PC-9 (cell line): ENCODE data around the gene S100A14. TPM values are rescaled to one million over a fixed set of nuclear protein-coding genes. Genes with fewer than 3 reads are reported as not detected.

Experiments
- BruUV-seq: library from RNA; stranded (reverse); fragments of 400-500 nt; replicated peaks from 2 replicates; lab custom pipeline; 2021; lab: Mats Ljungman, UMichigan
- CTCF ChIA-PET: fragments of 300-600 bp; sonication (Branson Sonifier 250); formaldehyde crosslinking; loops from one replicate; lab custom pipeline; 2022; ENCODE audit warnings: antibody characterized with exemption; lab: Charles Lee
- POLR2A ChIA-PET: fragments of 300-600 bp; sonication (Branson Sonifier 250); formaldehyde crosslinking; loops from one replicate; lab custom pipeline; 2022; ENCODE audit warnings: antibody characterized with exemption; ENCODE audit not compliant: unreplicated experiment; lab: Charles Lee
- DNase-seq, 2 experiments: peaks; one replicate each; pipeline versions ENCODE4 v3.0.0 to v3.0.0-alpha.2; 2015 to 2022; ENCODE audit warnings: mixed read lengths in 1 of 2
- H2AFZ ChIP-seq: fragments of 200-600 bp; sonication (generic); 2 replicates; pipeline ENCODE4 v1.8.1; 2017; ENCODE audit warnings: antibody characterized with exemption
- H3F3A ChIP-seq: fragments of 200-600 bp; sonication (generic); 2 replicates; pipeline ENCODE4 v1.8.1; 2017; ENCODE audit warnings: antibody characterized with exemption, mild to moderate bottlenecking, low read depth; ENCODE audit not compliant: insufficient read depth
- H3K27ac ChIP-seq: fragments of 200-600 bp; sonication (generic); 2 replicates; pipeline ENCODE4 v1.6.1; 2016; ENCODE audit warnings: mixed run types
- H3K27me3 ChIP-seq: fragments of 200-600 bp; sonication (generic); 2 replicates; pipeline ENCODE4 v1.6.1; 2016; ENCODE audit warnings: low read depth, mixed run types; ENCODE audit not compliant: insufficient read depth
- H3K36me3 ChIP-seq: fragments of 200-600 bp; sonication (generic); 2 replicates; pipeline ENCODE4 v1.6.1; 2016; ENCODE audit warnings: low read depth, mixed run types
- H3K4me1 ChIP-seq: fragments of 200-600 bp; sonication (generic); replicated peaks from 2 replicates; pipeline ENCODE4 v1.6.1; 2016; ENCODE audit warnings: mixed run types; ENCODE audit not compliant: insufficient read depth
- H3K4me2 ChIP-seq: fragments of 200-600 bp; sonication (generic); 2 replicates; pipeline ENCODE4 v1.6.1; 2017; ENCODE audit warnings: mixed run types
- H3K4me3 ChIP-seq: fragments of 200-600 bp; sonication (generic); 2 replicates; pipeline ENCODE4 v1.6.1; 2016; ENCODE audit warnings: mixed run types
- H3K79me2 ChIP-seq: fragments of 200-600 bp; sonication (generic); 2 replicates; pipeline ENCODE4 v1.6.1; 2017; ENCODE audit warnings: low read depth, mixed run types
- H3K9me2 ChIP-seq: fragments of 200-600 bp; sonication (generic); 2 replicates; pipeline ENCODE4 v1.8.1; 2017; ENCODE audit warnings: mild to moderate bottlenecking; ENCODE audit not compliant: insufficient read depth
- H3K9me3 ChIP-seq: fragments of 200-600 bp; sonication (generic); 2 replicates; pipeline ENCODE4 v1.8.1; 2016; ENCODE audit warnings: low read depth; ENCODE audit not compliant: insufficient read depth
- H4K20me1 ChIP-seq: fragments of 200-600 bp; sonication (generic); 2 replicates; pipeline ENCODE4 v1.8.1; 2017; ENCODE audit not compliant: insufficient read depth
- CTCF ChIP-seq: fragments of 200-600 bp; sonication (generic); conservative IDR thresholded peaks from 2 replicates; pipeline ENCODE4 v1.6.1; 2017; ENCODE audit warnings: mixed run types, antibody characterized with exemption, mild to moderate bottlenecking, moderate library complexity
- EZH2 ChIP-seq: fragments of 200-600 bp; sonication (generic); IDR thresholded peaks from 2 replicates; pipeline ENCODE4 v1.8.0; 2017; ENCODE audit warnings: antibody characterized with exemption, low read depth
- intact Hi-C: fragments of 100-400 bp; cut with micrococcal nuclease; formaldehyde crosslinking; loops from one replicate; pipeline ENCODE4 v1.10.0; 2022; ENCODE audit not compliant: unreplicated experiment
- total RNA-seq: library from RNA; stranded (reverse); gene quantifications from 2 replicates; pipeline ENCODE4 v1.2.3, GENCODE V29; 2021

The S100A14 gene
- total RNA-seq, 1 experiment from 2014 or later, result 411 TPM

DNA sequence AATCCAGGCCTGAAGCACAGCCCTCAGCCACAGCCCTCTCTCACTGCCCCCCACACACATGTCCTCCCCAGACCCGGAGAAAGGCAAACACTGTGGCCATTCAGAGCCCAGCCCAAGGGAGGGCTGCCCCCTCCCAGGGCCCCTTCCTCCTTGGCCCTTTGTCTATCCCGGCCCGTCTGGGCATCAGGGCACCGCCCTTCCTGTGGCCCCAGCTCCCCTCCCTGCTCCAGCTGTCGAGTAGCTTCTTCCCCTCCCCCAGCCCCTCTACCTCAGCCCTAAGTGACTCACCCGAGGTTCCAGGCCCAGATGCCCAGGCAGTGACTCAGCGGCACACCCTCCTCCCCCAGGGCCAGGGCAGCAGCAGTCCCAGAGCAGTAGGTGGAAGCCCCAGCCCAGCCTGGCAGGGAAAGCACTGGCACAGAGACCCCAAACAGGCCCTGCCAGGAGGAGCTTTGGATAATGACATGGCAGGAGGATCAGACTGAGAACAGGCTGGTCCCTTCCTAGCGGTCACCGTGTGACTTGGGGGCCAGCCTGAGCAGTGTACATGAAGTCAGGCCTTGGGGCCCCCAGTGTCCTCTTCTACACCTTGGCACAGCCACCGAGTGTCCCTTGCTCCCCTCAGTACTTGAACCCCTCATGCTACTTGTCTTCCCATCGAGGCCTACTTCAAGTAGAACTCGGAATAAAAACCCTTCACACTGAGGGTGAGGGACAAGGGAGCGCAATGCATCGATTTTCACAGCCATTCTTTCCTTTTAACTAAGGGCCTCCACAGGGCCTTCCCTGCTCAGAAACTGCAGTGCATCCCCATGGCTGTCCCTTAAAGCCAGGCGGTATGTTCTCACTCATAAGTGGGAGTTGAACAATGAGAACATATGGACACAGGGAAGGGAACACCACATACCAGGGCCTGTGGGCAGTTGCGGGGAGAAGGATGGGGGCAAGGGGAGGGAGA lies 49.4 kb downstream of the S100A14 start:
- POLR2A ChIA-PET, result interaction anchor here (0.5 to 2.2 kb wide), 22 partner anchors 11 to 1630 kb away, joined by 3 to 26 read pairs (median 5); partner anchors contain the start of genes CHTOP, JTB, RPS27 and S100A14
- no peak for TF ChIP-seq EZH2
- TF ChIP-seq CTCF, result no peak

DNA sequence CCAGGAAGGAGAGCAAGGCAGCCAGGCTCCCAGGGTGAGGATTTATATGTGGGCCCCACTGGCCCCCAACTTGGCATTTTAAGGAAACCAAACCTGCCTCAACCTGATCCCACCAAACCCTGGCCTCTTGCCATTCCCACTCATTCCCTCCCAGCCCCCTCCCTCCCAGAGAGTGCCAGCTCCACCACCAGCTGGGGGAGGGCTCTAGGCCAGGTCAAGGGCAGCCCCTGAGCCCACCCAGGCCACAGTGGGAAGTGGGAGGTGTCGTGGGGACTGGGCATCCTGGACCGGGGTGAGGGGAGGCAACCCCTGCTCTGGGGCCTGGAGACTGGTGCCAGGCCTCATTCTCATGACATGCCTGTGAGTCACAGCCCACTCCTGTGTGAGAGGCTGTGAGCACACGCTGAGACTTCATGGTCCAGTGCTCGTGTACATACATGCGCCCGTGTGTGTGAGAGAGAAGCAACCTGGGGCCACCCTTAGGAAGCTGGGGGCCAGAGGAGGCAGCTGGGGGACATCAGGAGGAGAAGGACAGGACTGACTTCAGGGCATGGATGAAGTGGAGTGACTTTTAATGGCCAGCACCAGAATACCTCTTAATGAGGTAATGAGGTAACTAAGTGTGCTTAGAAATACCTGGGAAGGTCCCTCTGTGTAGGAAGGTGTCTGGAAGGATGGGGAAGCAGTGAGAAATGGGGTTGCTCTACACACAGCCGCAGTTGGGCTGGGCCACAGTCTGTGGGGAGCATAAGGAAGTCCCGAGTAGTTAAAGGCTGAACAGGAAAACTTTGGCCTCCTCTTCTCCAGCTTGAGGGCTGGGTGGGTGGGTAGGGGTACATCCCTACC lies 50.4 kb downstream of the S100A14 start, which contains the start of gene S100A2:
TSS of gene S100A2 (minus strand) at position 316 of the 846 bp plus-strand sequence. CDS start 1,967 bp downstream, outside the sequence.
- Histone ChIP-seq H4K20me1 (no peaks in the 10 kb centered on the region), H3K9me3 (no peaks in the 10 kb centered on the region), H2AFZ (no peak within 1 kb of the TSS), H3K27ac (peak within 1 kb of the TSS; percentile 97), H3K27me3 (no peaks in the 10 kb centered on the region), H3K4me1 (peaks cover 56% of the 10 kb centered on the region), H3K36me3 (no peaks in the 10 kb centered on the region), H3K9me2 (no peaks in the 10 kb centered on the region), H3F3A (peaks cover 40% of the 10 kb centered on the region), H3K4me3 (peak within 1 kb of the TSS; percentile 2; the same call in 1 of the 2 replicates), H3K79me2 (no peaks in the 10 kb centered on the region), H3K4me2 (peak within 1 kb of the TSS; percentile 72)
- POLR2A ChIA-PET, result interaction anchor here (0.5 to 2.2 kb wide), 18 partner anchors 20 to 619 kb away, joined by 3 to 26 read pairs (median 6); partner anchors contain the start of genes CHTOP, RPS27, S100A14 and S100A4
- CTCF ChIA-PET, result interaction anchor here (0.5 to 1.2 kb wide), 9 partner anchors 21 to 1475 kb away, joined by 3 to 6 read pairs (median 4); partner anchors contain the start of genes S100A13, S100A5 and S100A6
- intact Hi-C loops, result loop anchor here (2.0 to 10.0 kb wide), 4 partner anchors 17 to 422 kb away; partner anchors contain the start of genes CREB3L4, RAB13, S100A3 and SLC39A1
- no TSS peak for BruUV-seq
- no peak for TF ChIP-seq EZH2
- no peak for TF ChIP-seq CTCF
- peak; percentile 65 to 86 for DNase-seq

More for the DNA sequence above, 49.4 kb downstream of the S100A14 start:
- CTCF ChIA-PET, result interaction anchor here (0.5 to 1.2 kb wide), 9 partner anchors 22 to 1474 kb away, joined by 3 to 6 read pairs (median 4); partner anchors contain the start of genes S100A13, S100A5 and S100A6
- no peak overlapping the region for H2AFZ ChIP-seq
- H3F3A ChIP-seq, result peaks cover 34% of the 10 kb centered on the region
- H3K9me3 ChIP-seq, result no peaks in the 10 kb centered on the region
- H3K27ac ChIP-seq, result peak overlapping the region; percentile 97
- H3K4me2 ChIP-seq, result peak overlapping the region; percentile 72
- TSS peak; percentile 82 for BruUV-seq
- intact Hi-C loops, result loop anchor here (2.0 to 10.0 kb wide), 4 partner anchors 18 to 421 kb away; partner anchors contain the start of genes CREB3L4, RAB13, S100A3 and SLC39A1
- H3K4me3 ChIP-seq, result peak overlapping the region; percentile 34; the same call in 1 of the 2 replicates
- peaks cover 56% of the 10 kb centered on the region for H3K4me1 ChIP-seq
- H3K79me2 ChIP-seq, result no peaks in the 10 kb centered on the region
- DNase-seq, result peak; percentile 96 to 98
- no peaks in the 10 kb centered on the region for H3K27me3 ChIP-seq
- no peaks in the 10 kb centered on the region for H4K20me1 ChIP-seq
- no peaks in the 10 kb centered on the region for H3K36me3 ChIP-seq
- H3K9me2 ChIP-seq, result no peaks in the 10 kb centered on the region

Other genes starting within 250 kb of the S100A14 start
- not detected in 2 replicates for gene S100A12, start 240.7 kb downstream of the S100A14 start, total RNA-seq
- gene S100A8, start 225.3 kb downstream of the S100A14 start, total RNA-seq, result not detected in 2 replicates
- gene S100A7A, start 199.8 kb downstream of the S100A14 start, total RNA-seq, result not detected in 2 replicates
- not detected in 2 replicates for gene S100A7, start 155.7 kb downstream of the S100A14 start, total RNA-seq
- gene S100A6, start 80.3 kb downstream of the S100A14 start, total RNA-seq, result 873 and 994 TPM in 2 replicates
- 7.2 and 11.1 TPM in 2 replicates for gene S100A5, start 75.4 kb downstream of the S100A14 start, total RNA-seq
- 303 and 346 TPM in 2 replicates for gene S100A4, start 70.5 kb downstream of the S100A14 start, total RNA-seq
- 1.5 and 2.4 TPM in 2 replicates for gene S100A3, start 67.1 kb downstream of the S100A14 start, total RNA-seq
- gene S100A2, start 50.5 kb downstream of the S100A14 start, total RNA-seq, result 145 and 147 TPM in 2 replicates
- gene S100A16, start 3.2 kb downstream of the S100A14 start, total RNA-seq, result 226 and 276 TPM in 2 replicates
- 120 and 144 TPM in 2 replicates for gene S100A13, start 11.2 kb upstream of the S100A14 start, total RNA-seq
- 0.46 and 1.0 TPM in 2 replicates for gene S100A1, start 12.1 kb upstream of the S100A14 start, total RNA-seq
- 75.1 and 83.9 TPM in 2 replicates for gene CHTOP, start 17.7 kb upstream of the S100A14 start, total RNA-seq
- 25.4 and 29.5 TPM in 2 replicates for gene SNAPIN, start 42.4 kb upstream of the S100A14 start, total RNA-seq
- 131 and 145 TPM in 2 replicates for gene ILF2, start 54.7 kb upstream of the S100A14 start, total RNA-seq
- 0.53 and 0.98 TPM in 2 replicates for gene NPR1, start 62.4 kb upstream of the S100A14 start, total RNA-seq
- gene INTS3, start 111.7 kb upstream of the S100A14 start, total RNA-seq, result 62.5 and 91.7 TPM in 2 replicates
- gene SLC27A3, start 159.1 kb upstream of the S100A14 start, total RNA-seq, result 14.4 and 17.1 TPM in 2 replicates